ENCODE data around the gene FCGR3A. TPM values are rescaled to one million over a fixed set of nuclear protein-coding genes. Genes with fewer than 3 reads are reported as not detected.
A peak's percentile ranks its signal among the peaks of the same experiment; 100 is the strongest.
"Not testable (repeated sequence)": the region's sequence is repeated elsewhere in the genome, so short reads cannot be mapped to it uniquely, and the experiment has no call there.

Gene FCGR3A
- total RNA-seq, 1 donor from 2014 or later: not detected

GRCh38 chr1:161532644-161533567, 16.7 kb downstream of the FCGR3A start:
- not testable (repeated sequence) for H2AFZ ChIP-seq (replicated peaks); H3K36me3 Mint-ChIP-seq; H3K79me2 ChIP-seq (ENCODE audit: low read depth); H3K9ac ChIP-seq; H3K36me3 ChIP-seq; H3K27ac Mint-ChIP-seq; H3K9me3 ChIP-seq (ENCODE audit: low read depth); H3K27ac ChIP-seq; H4K20me1 ChIP-seq (ENCODE audit: low read depth)
- peak; percentile 59 for DNase-seq (ENCODE audit: low spot score)
- Histone ChIP-seq H3K4me2 (peak overlapping the region; percentile 77), H3K4me1 (peaks cover 16% of the 10 kb centered on the region), H3F3A (ENCODE audit: low read depth) (peaks cover 27% of the 10 kb centered on the region), H3K27me3 (peaks cover 43% of the 10 kb centered on the region), H3K4me3 (peak overlapping the region; percentile 56)
- Mint-ChIP-seq H3K4me1 (peaks cover 19% of the 10 kb centered on the region), H3K4me3 (peak overlapping the region; percentile 95), H3K9me3 (peaks cover 10% of the 10 kb centered on the region), H3K27me3 (ENCODE audit: insufficient read depth, low read depth) (peaks cover 32% of the 10 kb centered on the region)
- peak; percentile 7 for TF ChIP-seq EZH2phosphoT487 (IDR thresholded peaks at IDR 0.05)

- H3K27ac Mint-ChIP-seq: peak overlapping the region; percentile 66
These were observed 17.5 kb downstream of the FCGR3A start for GRCh38 chr1:161531986-161532643.

GRCh38 chr1:161530671-161531641, 18.7 kb downstream of the FCGR3A start:
- not testable (repeated sequence) for H3K36me3 Mint-ChIP-seq; H3K9me3 Mint-ChIP-seq; H3K9ac ChIP-seq; H3K27ac ChIP-seq; H4K20me1 ChIP-seq (ENCODE audit: low read depth); H3K79me2 ChIP-seq (ENCODE audit: low read depth); H3K9me3 ChIP-seq (ENCODE audit: low read depth); H3K36me3 ChIP-seq
- Histone ChIP-seq H3K27me3 (peaks cover 58% of the 10 kb centered on the region), H3K4me3 (peak overlapping the region; percentile 56), H3K4me1 (peaks cover 16% of the 10 kb centered on the region), H3K4me2 (peak overlapping the region; percentile 77), H3F3A (ENCODE audit: low read depth) (peaks cover 27% of the 10 kb centered on the region), H2AFZ (replicated peaks) (peak overlapping the region; percentile 5)
- Mint-ChIP-seq H3K4me3 (peak overlapping the region; percentile 95), H3K27ac (peak overlapping the region; percentile 97), H3K27me3 (ENCODE audit: insufficient read depth, low read depth) (peaks cover 41% of the 10 kb centered on the region), H3K4me1 (peaks cover 19% of the 10 kb centered on the region)
- DNase-seq (ENCODE audit: low spot score): peak; percentile 95

More at GRCh38 chr1:161531986-161532643, 17.5 kb downstream of the FCGR3A start:
- H3K36me3 ChIP-seq: no peaks in the 10 kb centered on the region
- H3K9me3 Mint-ChIP-seq: peaks cover 10% of the 10 kb centered on the region
- peaks cover 5% of the 10 kb centered on the region for H4K20me1 ChIP-seq (ENCODE audit: low read depth)
- H3K9me3 ChIP-seq (ENCODE audit: low read depth): no peaks in the 10 kb centered on the region
- peaks cover 32% of the 10 kb centered on the region for H3K27me3 Mint-ChIP-seq (ENCODE audit: insufficient read depth, low read depth)
- H2AFZ ChIP-seq (replicated peaks): no peak overlapping the region
- no peak overlapping the region for H3K27ac ChIP-seq
- peak; percentile 37 for TF ChIP-seq EZH2phosphoT487 (IDR thresholded peaks at IDR 0.05)
- no peak for TF ChIP-seq CTCF (IDR thresholded peaks at IDR 0.05)
- H3K9ac ChIP-seq: no peak overlapping the region
- H3K4me3 Mint-ChIP-seq: peak overlapping the region; percentile 95
- peaks cover 2% of the 10 kb centered on the region for H3K36me3 Mint-ChIP-seq
- peaks cover 19% of the 10 kb centered on the region for H3K4me1 Mint-ChIP-seq
- no peak for DNase-seq (ENCODE audit: low spot score)
- H3K79me2 ChIP-seq (ENCODE audit: low read depth): no peaks in the 10 kb centered on the region
- peaks cover 48% of the 10 kb centered on the region for H3K27me3 ChIP-seq
- peaks cover 16% of the 10 kb centered on the region for H3K4me1 ChIP-seq
- H3F3A ChIP-seq (ENCODE audit: low read depth): peaks cover 27% of the 10 kb centered on the region
- H3K4me2 ChIP-seq: peak overlapping the region; percentile 77
- H3K4me3 ChIP-seq: peak overlapping the region; percentile 56

- H3K27ac ChIP-seq; H4K20me1 ChIP-seq (ENCODE audit: low read depth); H3K36me3 ChIP-seq; H3K36me3 Mint-ChIP-seq; H2AFZ ChIP-seq (replicated peaks); H3K9ac ChIP-seq; H3K9me3 Mint-ChIP-seq; H3K79me2 ChIP-seq (ENCODE audit: low read depth); H3K9me3 ChIP-seq (ENCODE audit: low read depth): not testable (repeated sequence)
- Histone ChIP-seq H3F3A (ENCODE audit: low read depth) (peaks cover 27% of the 10 kb centered on the region), H3K4me1 (peaks cover 16% of the 10 kb centered on the region), H3K4me2 (peak overlapping the region; percentile 77), H3K4me3 (peak overlapping the region; percentile 56), H3K27me3 (peaks cover 66% of the 10 kb centered on the region)
- H3K4me3 Mint-ChIP-seq: peak overlapping the region; percentile 95
- peaks cover 19% of the 10 kb centered on the region for H3K4me1 Mint-ChIP-seq
- H3K27me3 Mint-ChIP-seq (ENCODE audit: insufficient read depth, low read depth): peaks cover 42% of the 10 kb centered on the region
- peak; percentile 61 for DNase-seq (ENCODE audit: low spot score)
- peak overlapping the region; percentile 97 for H3K27ac Mint-ChIP-seq
These were observed 19.5 kb downstream of the FCGR3A start for GRCh38 chr1:161530158-161530557.

GRCh38 chr1:161529463-161530104, 20.0 kb downstream of the FCGR3A start:
- H3K9ac ChIP-seq; H3K36me3 ChIP-seq; H3K9me3 Mint-ChIP-seq; H2AFZ ChIP-seq (replicated peaks); H3K9me3 ChIP-seq (ENCODE audit: low read depth); H3K36me3 Mint-ChIP-seq; H3K27ac ChIP-seq; H3K79me2 ChIP-seq (ENCODE audit: low read depth); H3K27ac Mint-ChIP-seq; H4K20me1 ChIP-seq (ENCODE audit: low read depth): not testable (repeated sequence)
- Histone ChIP-seq H3K4me2 (peak overlapping the region; percentile 77), H3K4me1 (peaks cover 16% of the 10 kb centered on the region), H3K4me3 (peak overlapping the region; percentile 56), H3F3A (ENCODE audit: low read depth) (peaks cover 27% of the 10 kb centered on the region), H3K27me3 (peaks cover 72% of the 10 kb centered on the region)
- Mint-ChIP-seq H3K4me1 (peaks cover 19% of the 10 kb centered on the region), H3K4me3 (peak overlapping the region; percentile 95), H3K27me3 (ENCODE audit: insufficient read depth, low read depth) (peaks cover 42% of the 10 kb centered on the region)
- DNase-seq (ENCODE audit: low spot score): peak; percentile 29

- H3K27me3 Mint-ChIP-seq (ENCODE audit: insufficient read depth, low read depth): peaks cover 50% of the 10 kb centered on the region
- H4K20me1 ChIP-seq (ENCODE audit: low read depth); H3K4me2 ChIP-seq; H3K79me2 ChIP-seq (ENCODE audit: low read depth); H3K27ac Mint-ChIP-seq; DNase-seq (ENCODE audit: low spot score); H3K9me3 Mint-ChIP-seq; H3K27ac ChIP-seq; H3K9me3 ChIP-seq (ENCODE audit: low read depth); H3K36me3 Mint-ChIP-seq; H3K36me3 ChIP-seq; H3K9ac ChIP-seq; H3K4me3 ChIP-seq; H2AFZ ChIP-seq (replicated peaks); H3K4me3 Mint-ChIP-seq: not testable (repeated sequence)
- H3F3A ChIP-seq (ENCODE audit: low read depth): peaks cover 32% of the 10 kb centered on the region
- H3K27me3 ChIP-seq: peaks cover 82% of the 10 kb centered on the region
- H3K4me1 Mint-ChIP-seq: peaks cover 23% of the 10 kb centered on the region
- H3K4me1 ChIP-seq: peaks cover 16% of the 10 kb centered on the region
These were observed 21.1 kb downstream of the FCGR3A start for GRCh38 chr1:161528550-161528949.

Measured in neural progenitor cell (in vitro differentiated cells).